Kidney epithelial cell (primary cell): ENCODE measurements around the gene PSAP. TPM values are rescaled to one million over a fixed set of nuclear protein-coding genes. Genes with fewer than 3 reads are reported as not detected.

Source experiments
- DNase-seq: peaks from one replicate; pipeline ENCODE4 v3.0.0-alpha.2; 2010; ENCODE audit warnings: low read depth
- H3K27me3 ChIP-seq: 2 replicates; pipeline ENCODE4 v1.6.0; 2011; ENCODE audit warnings: low read length; ENCODE audit not compliant: control insufficient read depth, insufficient read depth
- H3K36me3 ChIP-seq: 2 replicates; pipeline ENCODE4 v1.5.1; 2011; ENCODE audit warnings: low read length; ENCODE audit not compliant: control insufficient read depth, insufficient read depth
- H3K4me3 ChIP-seq: 2 replicates; pipeline ENCODE4 v1.5.1; 2011; ENCODE audit warnings: low read depth, mild to moderate bottlenecking, control low read depth, low read length
- total RNA-seq: library from RNA; depleted of rRNA; stranded (reverse); fragments of >200 nt; gene quantifications from 2 replicates; pipeline ENCODE4 v1.2.3, GENCODE V29; 2015
- TF ChIP-seq, protein P1 (sequence below): IDR thresholded peaks from 2 replicates; pipeline ENCODE4 v1.5.1; 2011; ENCODE audit warnings: mild to moderate bottlenecking, moderate library complexity, low read length, control low read depth, inconsistent platforms; ENCODE audit not compliant: insufficient read depth, poor library complexity, severe bottlenecking

PSAP gene
- total RNA-seq, 1 donor from 2014 or later, result 1,398 TPM

DNA sequence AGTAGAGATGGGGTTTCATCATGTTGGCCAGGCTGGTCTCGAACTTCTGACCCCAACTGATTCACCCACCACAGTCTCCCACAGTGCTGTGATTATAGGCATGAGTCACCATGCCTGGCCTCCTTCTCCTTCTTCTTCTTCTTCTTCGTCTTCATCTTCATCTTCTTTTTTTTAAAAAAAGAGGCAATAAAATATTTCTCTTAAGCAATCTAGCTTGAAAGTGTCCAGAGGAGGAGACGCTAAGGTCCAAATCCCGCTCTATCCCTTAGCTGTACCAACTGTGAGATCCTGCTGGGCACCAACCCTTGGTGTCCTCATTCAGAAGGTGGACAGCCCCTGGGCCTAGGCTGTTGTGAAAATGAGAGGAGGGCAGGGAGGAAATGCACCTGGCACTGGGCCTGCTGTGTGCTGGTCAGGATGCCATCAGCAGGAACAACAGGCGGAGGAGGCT is 13.9 kb upstream of the PSAP start:
- Histone ChIP-seq H3K27me3 (no peaks in the 10 kb centered on the region), H3K4me3 (no peak overlapping the region), H3K36me3 (no peaks in the 10 kb centered on the region)
- TF ChIP-seq, protein P1, sequence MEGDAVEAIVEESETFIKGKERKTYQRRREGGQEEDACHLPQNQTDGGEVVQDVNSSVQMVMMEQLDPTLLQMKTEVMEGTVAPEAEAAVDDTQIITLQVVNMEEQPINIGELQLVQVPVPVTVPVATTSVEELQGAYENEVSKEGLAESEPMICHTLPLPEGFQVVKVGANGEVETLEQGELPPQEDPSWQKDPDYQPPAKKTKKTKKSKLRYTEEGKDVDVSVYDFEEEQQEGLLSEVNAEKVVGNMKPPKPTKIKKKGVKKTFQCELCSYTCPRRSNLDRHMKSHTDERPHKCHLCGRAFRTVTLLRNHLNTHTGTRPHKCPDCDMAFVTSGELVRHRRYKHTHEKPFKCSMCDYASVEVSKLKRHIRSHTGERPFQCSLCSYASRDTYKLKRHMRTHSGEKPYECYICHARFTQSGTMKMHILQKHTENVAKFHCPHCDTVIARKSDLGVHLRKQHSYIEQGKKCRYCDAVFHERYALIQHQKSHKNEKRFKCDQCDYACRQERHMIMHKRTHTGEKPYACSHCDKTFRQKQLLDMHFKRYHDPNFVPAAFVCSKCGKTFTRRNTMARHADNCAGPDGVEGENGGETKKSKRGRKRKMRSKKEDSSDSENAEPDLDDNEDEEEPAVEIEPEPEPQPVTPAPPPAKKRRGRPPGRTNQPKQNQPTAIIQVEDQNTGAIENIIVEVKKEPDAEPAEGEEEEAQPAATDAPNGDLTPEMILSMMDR, result no peak
- DNase-seq, result no peak

DNA sequence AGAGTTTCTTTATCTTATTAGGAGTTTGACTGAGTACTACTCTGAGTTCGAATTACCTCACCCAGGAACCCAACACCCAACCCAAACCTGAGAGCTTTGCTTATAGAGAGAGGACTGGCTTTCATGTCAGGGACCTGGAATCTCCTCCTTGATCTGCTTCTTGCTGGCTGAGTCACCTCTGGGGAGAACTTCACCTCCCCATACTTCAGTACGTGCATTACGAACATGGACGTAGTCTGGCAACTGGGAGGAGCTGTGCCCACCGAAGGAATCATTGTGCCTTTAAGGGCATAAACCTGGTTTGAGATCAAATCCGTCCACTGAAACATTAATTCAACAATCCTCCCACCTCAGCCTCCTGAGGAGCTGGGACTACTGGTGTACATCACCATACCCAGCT is 12.2 kb upstream of the PSAP start:
- H3K36me3 ChIP-seq, result no peaks in the 10 kb centered on the region
- DNase-seq, result no peak
- no peaks in the 10 kb centered on the region for H3K27me3 ChIP-seq
- TF ChIP-seq, protein P1, result no peak
- no peak overlapping the region for H3K4me3 ChIP-seq

DNA sequence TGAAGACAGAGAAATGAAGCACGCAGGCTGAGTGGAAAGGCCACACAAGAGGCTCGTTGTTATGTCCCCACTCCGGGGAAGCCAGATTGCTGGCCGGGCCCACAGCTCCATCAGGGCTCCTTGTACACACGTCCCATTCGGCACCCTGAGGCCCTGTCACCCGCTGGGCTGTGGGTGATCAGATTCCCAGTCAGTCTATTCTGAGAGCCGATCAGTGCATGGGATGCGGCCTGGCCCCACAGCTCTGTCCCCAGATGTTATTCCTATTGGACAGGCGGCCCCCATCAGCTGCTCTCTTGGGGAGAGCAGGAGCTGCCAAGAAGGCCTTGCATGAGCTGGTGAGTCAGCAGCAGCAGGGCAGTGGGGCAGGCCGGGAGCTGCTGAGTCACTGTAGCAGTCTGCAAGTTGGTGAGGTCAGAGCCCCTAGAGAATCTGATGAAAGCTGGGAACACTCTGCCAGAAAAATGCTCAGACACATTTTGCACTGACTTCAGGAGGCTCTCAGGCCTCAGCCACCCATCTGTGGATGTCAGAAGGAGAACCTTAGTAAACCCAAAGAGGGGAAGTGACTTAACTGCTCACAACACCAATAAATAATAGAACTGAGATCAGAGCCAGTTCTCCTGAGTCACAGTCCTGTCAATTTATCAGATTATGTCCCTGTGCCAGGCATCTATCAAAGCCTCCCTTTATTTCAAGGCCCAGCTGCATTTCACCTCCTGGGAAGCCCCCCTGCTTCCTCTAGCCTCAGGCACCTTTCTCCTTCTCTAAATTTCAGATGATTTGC is 9.4 kb upstream of the PSAP start:
- Histone ChIP-seq H3K27me3 (no peaks in the 10 kb centered on the region), H3K36me3 (no peaks in the 10 kb centered on the region), H3K4me3 (no peak overlapping the region)
- TF ChIP-seq, protein P1, result no peak
- peak; percentile 100 for DNase-seq

DNA sequence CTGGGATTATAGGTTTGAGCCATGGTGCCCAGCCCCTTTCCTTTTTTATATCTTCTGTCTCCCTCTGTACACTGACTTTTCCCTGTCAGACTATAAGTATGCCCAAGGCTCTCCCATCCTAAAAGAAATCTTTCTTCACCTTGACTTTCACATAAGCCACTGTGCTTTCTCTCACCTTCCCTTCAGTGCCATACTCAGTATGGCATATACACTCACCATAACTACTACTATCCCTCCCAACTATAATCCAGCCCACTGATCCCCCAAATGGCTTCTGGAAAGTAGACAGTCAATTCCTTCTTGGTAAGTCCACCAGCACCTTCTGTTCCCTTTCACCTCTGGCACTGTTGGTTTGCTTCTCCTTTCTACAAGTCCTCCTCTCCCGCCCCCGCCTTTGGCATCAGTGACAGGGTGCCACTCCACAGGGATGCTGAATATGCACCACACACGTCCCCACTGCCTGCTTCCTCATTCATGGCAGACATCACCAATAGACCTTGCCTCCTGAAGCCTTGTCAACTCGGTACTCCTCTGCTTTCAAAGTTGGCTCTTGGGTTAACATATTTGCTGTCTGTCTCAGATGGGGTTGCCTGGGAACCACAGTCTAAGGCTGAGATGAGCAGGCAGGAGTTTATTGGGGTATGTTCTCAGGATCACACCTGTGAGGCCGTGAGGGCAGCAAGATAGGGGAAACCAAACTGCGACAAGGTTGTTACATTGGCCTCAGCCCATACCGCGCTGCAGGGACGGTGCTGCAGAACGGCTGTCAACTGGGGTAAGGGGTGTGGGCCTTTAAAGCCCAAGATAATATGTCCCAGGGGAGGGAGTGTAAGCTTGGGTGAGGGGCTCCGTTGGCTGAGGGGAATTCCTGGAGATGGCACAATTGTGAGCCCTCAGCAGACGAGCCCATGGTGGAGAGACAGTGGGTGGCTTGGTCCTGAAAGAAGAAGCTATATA is 7.2 kb upstream of the PSAP start:
- no peaks in the 10 kb centered on the region for H3K36me3 ChIP-seq
- no peaks in the 10 kb centered on the region for H3K27me3 ChIP-seq
- H3K4me3 ChIP-seq, result no peak overlapping the region
- DNase-seq, result no peak
- TF ChIP-seq, protein P1, result no peak

DNA sequence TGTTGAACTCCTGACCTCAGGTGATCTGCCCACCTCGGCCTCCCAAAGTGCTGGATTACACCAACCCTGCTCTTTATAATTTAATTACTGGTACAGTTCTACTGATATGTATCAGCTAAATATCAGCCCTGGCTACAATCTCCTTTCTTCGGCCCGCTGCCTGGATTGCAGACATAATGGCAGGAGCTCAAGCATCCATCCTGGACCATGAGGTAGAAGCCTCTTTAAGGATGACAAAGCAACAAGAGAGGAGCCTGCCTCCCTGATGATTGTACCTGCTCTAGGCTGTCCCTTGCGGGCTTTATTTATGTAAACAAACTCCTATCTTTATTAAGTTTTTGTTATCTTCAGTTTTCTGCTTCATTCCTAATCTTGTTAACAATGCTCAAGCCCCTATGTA is 5.6 kb upstream of the PSAP start:
- no peak overlapping the region for H3K4me3 ChIP-seq
- H3K27me3 ChIP-seq, result no peaks in the 10 kb centered on the region
- DNase-seq, result no peak
- TF ChIP-seq, protein P1, result no peak
- no peaks in the 10 kb centered on the region for H3K36me3 ChIP-seq
